Measurements from ENCODE around the gene TM2D3.

The TM2D3 gene

DNA sequence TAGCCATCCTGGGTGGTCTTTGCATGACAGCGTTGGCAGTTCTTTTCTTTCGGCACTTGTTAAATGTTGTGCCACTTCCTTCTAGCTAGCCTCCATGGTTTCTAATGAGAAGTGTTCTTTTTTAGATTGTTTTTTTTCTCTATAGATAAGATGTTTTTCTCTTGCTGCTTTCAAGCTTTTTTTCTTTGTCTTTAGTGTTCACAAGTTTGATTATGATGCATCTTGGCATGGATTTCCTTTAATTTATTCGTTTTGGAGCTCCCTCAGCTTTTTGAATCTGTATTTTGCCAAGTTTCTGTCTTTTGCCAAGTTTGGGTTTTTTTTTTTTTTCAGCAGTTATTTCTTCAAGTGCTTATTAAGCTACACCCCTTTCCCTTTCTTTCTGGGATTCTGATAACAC, 53.1 kb downstream of the TM2D3 start:
- DNase-seq = no peak

DNA sequence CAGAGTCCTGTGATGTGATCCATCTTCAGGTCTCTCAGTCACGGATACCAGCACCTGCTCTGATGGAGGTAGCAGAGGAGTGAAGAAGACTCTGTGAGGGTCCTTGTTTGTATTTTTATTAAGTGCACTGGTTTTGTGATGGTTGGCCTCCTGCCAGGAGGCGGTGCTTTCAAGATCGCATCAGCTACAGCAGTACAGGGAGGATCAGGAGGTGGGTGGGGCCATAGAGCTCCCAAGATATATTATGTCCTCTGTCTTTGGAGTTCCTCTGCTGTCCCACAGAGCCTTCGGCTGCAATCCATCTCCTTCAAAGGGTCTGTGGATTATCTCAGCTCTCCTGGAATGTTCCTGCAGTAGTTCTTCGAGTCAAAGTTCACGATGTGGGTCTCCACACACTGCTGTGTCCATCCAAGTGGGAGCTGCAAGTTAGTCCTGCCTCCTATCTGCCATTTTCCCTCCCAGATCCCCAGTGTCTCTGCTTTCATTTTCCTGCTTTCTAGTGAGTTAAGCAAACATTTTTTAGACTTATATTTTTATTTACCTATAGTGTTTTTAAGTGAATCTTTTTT, 54.7 kb downstream of the TM2D3 start:
- DNase-seq = no peak

DNA sequence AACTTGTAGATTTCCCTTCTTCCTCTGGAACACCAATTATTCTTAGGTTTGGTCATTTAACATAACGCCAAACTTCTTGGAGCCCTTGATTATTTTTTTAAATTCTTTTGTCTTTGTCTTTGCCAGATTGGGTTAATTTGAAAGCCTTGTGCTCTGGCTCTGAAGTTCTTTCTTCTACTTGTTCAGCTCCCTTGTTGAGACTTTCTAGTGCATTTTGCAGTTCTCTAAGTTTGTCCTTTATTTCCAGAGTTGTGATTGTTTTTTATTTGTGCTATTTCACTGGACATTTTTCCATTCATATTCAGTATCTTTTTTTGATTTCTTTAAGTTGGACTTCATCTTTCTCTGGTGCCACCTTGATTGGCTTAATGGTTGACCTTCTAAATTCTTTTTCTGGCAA, 55.5 kb downstream of the TM2D3 start:
- no peak for DNase-seq

Data from NK-92 treated with Interleukin-12 subunit alpha and Interleukin-12 subunit beta, amount 100 ng/mL, for 24 hours (cell line).